CD4-positive, CD25-positive, alpha-beta regulatory T cell (primary cell): ENCODE results near the gene WDR27. TPM values are rescaled to one million over a fixed set of nuclear protein-coding genes. Genes with fewer than 3 reads are reported as not detected.

Experiments
- ATAC-seq, 2 donors: fragments of 150-1000 bp; cut with Tn5 transposase; one replicate each; pipeline ENCODE4 v1.10.0; 2021; ENCODE audit warnings: low read depth in 2 of 2, moderate number of reproducible peaks in 2 of 2, moderate library complexity in 1 of 2
- DNase-seq, 3 donors: peaks; one replicate each; pipeline versions ENCODE4 v3.0.0 to v3.0.0-alpha.2; 2012 to 2022; ENCODE audit warnings: mixed read lengths in 1 of 3
- H3K27ac ChIP-seq: one replicate; pipeline ENCODE4 v1.7.0; 2013; ENCODE audit warnings: mild to moderate bottlenecking, low read length; ENCODE audit not compliant: insufficient read depth, poor library complexity, severe bottlenecking
- H3K27me3 ChIP-seq: one replicate; pipeline ENCODE4 v1.7.0; 2013; ENCODE audit warnings: low read length; ENCODE audit not compliant: control insufficient read depth, insufficient read depth
- H3K36me3 ChIP-seq: one replicate; pipeline ENCODE4 v1.7.0; 2013; ENCODE audit warnings: mild to moderate bottlenecking, low read length, moderate library complexity; ENCODE audit not compliant: control insufficient read depth, insufficient read depth
- H3K4me1 ChIP-seq: 2 replicates; pipeline ENCODE4 v1.7.0; 2013; ENCODE audit warnings: mild to moderate bottlenecking, low read length; ENCODE audit not compliant: insufficient read depth, control insufficient read depth, poor library complexity, severe bottlenecking
- H3K4me3 ChIP-seq: one replicate; pipeline ENCODE4 v1.7.0; 2013; ENCODE audit warnings: low read depth, mild to moderate bottlenecking, low read length, moderate library complexity
- H3K9me3 ChIP-seq, 2 experiments: 1 replicate in 1 of 2; 2 replicates in 1 of 2; pipeline ENCODE4 v1.7.0; 2013; ENCODE audit warnings: low read length in 2 of 2, mild to moderate bottlenecking in 1 of 2, moderate library complexity in 1 of 2; ENCODE audit not compliant: control insufficient read depth in 2 of 2
- H3K27ac Mint-ChIP-seq, 3 donors: one replicate each; pipeline ENCODE4 v1.8.0; 2020 to 2022; ENCODE audit warnings: mild to moderate bottlenecking in 3 of 3, mixed read lengths in 3 of 3, moderate library complexity in 2 of 3
- H3K27me3 Mint-ChIP-seq: one replicate; pipeline ENCODE4 v1.8.0; 2022; ENCODE audit warnings: mild to moderate bottlenecking, mixed read lengths
- H3K36me3 Mint-ChIP-seq: one replicate; pipeline ENCODE4 v1.8.0; 2020; ENCODE audit warnings: mixed read lengths
- H3K4me1 Mint-ChIP-seq, 4 donors: one replicate each; pipeline ENCODE4 v1.8.0; 2020 to 2022; ENCODE audit warnings: mixed read lengths in 4 of 4, mild to moderate bottlenecking in 1 of 4
- H3K4me3 Mint-ChIP-seq, 4 donors: one replicate each; pipeline ENCODE4 v1.8.0; 2020 to 2022; ENCODE audit warnings: mild to moderate bottlenecking in 4 of 4, mixed read lengths in 4 of 4, moderate library complexity in 3 of 4
- H3K9me3 Mint-ChIP-seq, 7 donors: one replicate each; pipeline ENCODE4 v1.8.0; 2020 to 2022; ENCODE audit warnings: mixed read lengths in 7 of 7, mild to moderate bottlenecking in 3 of 7, moderate library complexity in 2 of 7
- polyA plus RNA-seq, 4 donors: library from polyadenylated mRNA; unstranded; fragments of 300-500 nt; fragmentation: Illumina TruSeq; gene quantifications; one replicate each; pipeline ENCODE4 v1.2.3, GENCODE V29; 2021
- total RNA-seq: library from RNA; stranded (reverse); gene quantifications from one replicate; pipeline ENCODE4 v1.2.3, GENCODE V29; 2022

WDR27 gene
- total and polyA plus RNA-seq, 5 donors from 2014 or later = 3.7 to 30.7 (median 5.1) TPM

DNA sequence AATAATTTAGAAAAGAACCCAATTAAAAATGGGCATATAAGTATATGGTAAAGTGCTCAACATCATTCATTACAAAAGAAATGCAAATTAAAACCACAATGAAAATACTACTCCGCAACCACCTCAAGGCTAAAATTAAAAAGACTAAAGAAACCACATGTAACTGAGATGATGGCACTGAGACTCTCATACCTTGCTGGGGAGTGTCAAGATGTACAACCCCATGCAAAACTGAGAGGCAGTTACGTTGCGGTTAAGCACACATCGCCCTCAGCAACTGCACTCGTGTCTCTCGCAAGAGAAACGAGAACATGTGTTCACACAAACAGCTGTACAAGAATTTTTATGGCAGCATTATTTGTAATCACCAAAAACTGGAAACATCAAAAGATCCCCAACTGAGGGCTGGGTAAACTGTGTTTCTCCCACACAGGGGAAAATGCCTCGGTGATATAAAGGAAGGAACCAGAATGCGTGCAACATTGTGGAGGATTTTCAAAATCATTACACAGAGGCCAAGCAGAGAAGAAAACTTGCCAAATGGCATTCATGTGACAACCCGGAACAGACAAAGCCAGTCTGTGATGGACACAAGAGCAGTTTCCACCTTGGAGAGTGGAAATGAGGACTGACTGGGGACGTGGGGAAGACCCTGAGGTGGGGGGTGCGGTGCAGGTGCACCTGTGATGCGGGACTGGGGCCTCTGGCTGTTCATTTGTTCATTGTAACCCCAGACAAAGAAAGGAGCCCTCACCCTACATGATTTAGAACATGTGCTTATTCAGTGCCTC lies 144.9 kb downstream of the WDR27 start:
- H3K4me1 Mint-ChIP-seq = peaks cover 9 to 32% (median 14%) of the 10 kb centered on the region in 4 donors
- peaks cover 6% of the 10 kb centered on the region for H3K36me3 ChIP-seq
- H3K4me3 Mint-ChIP-seq = peak overlapping the region; percentile 19 to 49 (median 22)
- no peaks in the 10 kb centered on the region for H3K27me3 ChIP-seq
- no peaks in the 10 kb centered on the region for H3K9me3 ChIP-seq
- peak overlapping the region; percentile 0 to 59 (median 12) for H3K27ac Mint-ChIP-seq
- ATAC-seq (peak; percentile 39 to 62), DNase-seq (peak in 2 of 3 donors; percentile 45 to 74)
- no peaks in the 10 kb centered on the region for H3K27me3 Mint-ChIP-seq
- H3K4me1 ChIP-seq = peaks cover 14% of the 10 kb centered on the region
- peak overlapping the region; percentile 64 for H3K4me3 ChIP-seq
- peaks cover 29% of the 10 kb centered on the region for H3K36me3 Mint-ChIP-seq
- no peak overlapping the region for H3K27ac ChIP-seq
- H3K9me3 Mint-ChIP-seq = peaks cover 0 to 2% (median 0%) of the 10 kb centered on the region in 7 donors

DNA sequence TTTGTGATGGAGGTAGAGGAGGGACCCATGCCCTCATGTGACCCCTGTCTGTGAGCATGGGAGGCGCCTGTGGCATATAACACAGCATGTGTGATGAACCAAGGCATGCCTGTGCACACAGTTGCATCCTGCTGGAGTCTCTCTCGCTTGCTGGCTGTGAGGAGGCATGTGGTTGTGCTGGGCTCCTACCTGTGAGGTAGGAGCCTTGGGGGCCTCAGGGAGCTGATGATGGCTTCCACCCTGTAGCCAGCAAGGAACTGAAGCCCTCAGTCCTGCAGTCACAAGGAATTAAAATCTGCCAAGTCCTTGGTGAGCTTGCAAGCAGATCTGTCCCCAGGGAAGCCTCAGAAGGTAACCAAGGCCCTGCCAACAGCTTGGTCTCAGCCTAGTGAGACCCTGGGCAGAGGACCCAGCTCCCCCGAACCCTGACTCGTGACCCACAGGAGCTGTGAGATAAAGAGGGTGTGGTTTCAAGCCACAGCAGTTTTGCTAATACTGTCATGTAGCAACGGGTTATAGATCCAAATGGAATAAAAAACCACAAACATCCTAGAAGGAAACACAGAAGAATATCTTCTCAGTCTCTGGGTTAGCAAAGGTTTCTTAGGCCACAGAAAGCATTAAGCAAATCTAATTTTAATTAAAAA lies 145.7 kb downstream of the WDR27 start:
- Mint-ChIP-seq H3K9me3 (peaks cover 0 to 2% (median 0%) of the 10 kb centered on the region in 7 donors), H3K36me3 (peaks cover 22% of the 10 kb centered on the region), H3K27ac (no peak overlapping the region), H3K27me3 (no peaks in the 10 kb centered on the region), H3K4me3 (peak overlapping the region in 1 of 4 donors; percentile 6), H3K4me1 (peaks cover 9 to 32% (median 14%) of the 10 kb centered on the region in 4 donors)
- peaks cover 6% of the 10 kb centered on the region for H3K36me3 ChIP-seq
- H3K27ac ChIP-seq = no peak overlapping the region
- H3K4me3 ChIP-seq = peak overlapping the region; percentile 64
- DNase-seq (peak in 1 of 3 donors; percentile 2), ATAC-seq (no peak)
- H3K27me3 ChIP-seq = no peaks in the 10 kb centered on the region
- H3K9me3 ChIP-seq = no peaks in the 10 kb centered on the region
- peaks cover 14% of the 10 kb centered on the region for H3K4me1 ChIP-seq

DNA sequence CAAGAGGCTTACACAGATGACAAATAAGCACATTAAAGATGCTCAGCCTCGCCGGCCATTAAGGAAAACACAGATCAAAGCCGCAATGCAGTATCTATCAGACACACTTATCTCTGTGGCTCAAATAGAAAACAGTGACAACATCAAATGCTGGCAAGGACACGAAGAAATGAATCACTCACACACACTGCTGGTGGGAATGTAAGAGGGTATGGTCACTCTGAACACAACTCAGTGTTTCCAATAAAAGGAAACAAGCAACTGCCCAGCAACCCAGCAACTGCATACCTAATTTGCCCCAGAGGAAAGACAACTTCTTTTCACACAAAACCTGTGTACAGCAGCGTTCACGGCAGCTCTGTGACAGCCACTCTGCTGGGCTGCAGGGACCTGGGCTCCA lies 155.8 kb downstream of the WDR27 start:
- no peak overlapping the region for H3K4me3 Mint-ChIP-seq
- no peaks in the 10 kb centered on the region for H3K36me3 ChIP-seq
- H3K27ac ChIP-seq = no peak overlapping the region
- H3K27ac Mint-ChIP-seq = no peak overlapping the region
- H3K9me3 ChIP-seq = peaks cover 0 to 7% of the 10 kb centered on the region in 2 experiments
- no peaks in the 10 kb centered on the region for H3K4me1 ChIP-seq
- H3K4me3 ChIP-seq = no peak overlapping the region
- peaks cover 11% of the 10 kb centered on the region for H3K36me3 Mint-ChIP-seq
- peaks cover 0 to 23% (median 5%) of the 10 kb centered on the region in 7 donors for H3K9me3 Mint-ChIP-seq
- DNase-seq = no peak
- peaks cover 1% of the 10 kb centered on the region for H3K27me3 ChIP-seq
- H3K27me3 Mint-ChIP-seq = no peaks in the 10 kb centered on the region
- ATAC-seq = no peak
- no peaks in the 10 kb centered on the region for H3K4me1 Mint-ChIP-seq

DNA sequence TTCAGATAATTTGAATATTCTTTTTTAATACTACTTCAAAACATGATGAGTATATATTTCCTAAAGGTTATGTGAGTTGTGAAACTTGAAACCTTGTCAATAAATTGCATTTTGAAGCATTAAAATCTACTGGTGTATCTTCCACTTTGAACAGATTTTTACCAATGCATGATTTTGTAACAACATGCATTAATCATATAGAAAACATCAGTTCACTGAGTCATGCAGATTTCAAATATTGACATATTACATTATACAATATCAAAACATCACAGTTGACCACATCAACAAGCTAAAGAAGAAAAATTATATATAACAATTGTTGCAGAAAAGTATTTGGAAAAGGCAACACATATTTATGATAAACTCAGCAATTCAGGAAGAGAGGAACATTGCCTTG lies 158.1 kb downstream of the WDR27 start:
- no peaks in the 10 kb centered on the region for H3K4me1 Mint-ChIP-seq
- Histone ChIP-seq H3K27me3 (peaks cover 1% of the 10 kb centered on the region), H3K9me3 (peaks cover 0 to 7% of the 10 kb centered on the region in 2 experiments), H3K4me1 (no peaks in the 10 kb centered on the region), H3K4me3 (no peak overlapping the region), H3K27ac (no peak overlapping the region), H3K36me3 (no peaks in the 10 kb centered on the region)
- peaks cover 8% of the 10 kb centered on the region for H3K36me3 Mint-ChIP-seq
- H3K9me3 Mint-ChIP-seq = peaks cover 0 to 21% (median 3%) of the 10 kb centered on the region in 7 donors
- DNase-seq (no peak), ATAC-seq (no peak)
- no peak overlapping the region for H3K27ac Mint-ChIP-seq
- no peaks in the 10 kb centered on the region for H3K27me3 Mint-ChIP-seq
- H3K4me3 Mint-ChIP-seq = no peak overlapping the region

DNA sequence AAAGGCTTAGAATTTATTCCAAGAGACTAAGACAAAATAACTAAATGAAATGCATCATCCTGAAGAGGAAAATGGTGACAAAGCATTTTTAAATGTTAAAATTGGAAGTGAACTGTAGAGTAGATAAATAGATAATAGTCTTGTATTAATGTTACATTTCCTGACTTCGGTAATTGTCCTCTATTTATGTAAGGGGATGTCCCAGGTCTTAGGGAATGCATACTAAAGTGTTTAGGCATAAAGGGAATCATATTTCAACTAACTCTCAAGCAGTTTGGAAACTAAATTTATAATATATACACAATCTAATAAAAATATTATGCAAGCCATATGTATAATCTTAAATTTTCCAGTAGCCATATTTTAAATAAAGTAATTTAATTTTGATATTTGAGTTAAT lies 159.3 kb downstream of the WDR27 start:
- H3K4me3 ChIP-seq = no peak overlapping the region
- no peak for DNase-seq
- Mint-ChIP-seq H3K4me3 (no peak overlapping the region), H3K27ac (no peak overlapping the region), H3K36me3 (peaks cover 4% of the 10 kb centered on the region), H3K27me3 (no peaks in the 10 kb centered on the region), H3K9me3 (peaks cover 0 to 12% (median under 1%) of the 10 kb centered on the region in 7 donors), H3K4me1 (no peaks in the 10 kb centered on the region)
- no peaks in the 10 kb centered on the region for H3K36me3 ChIP-seq
- peaks cover 0 to 2% of the 10 kb centered on the region in 2 experiments for H3K9me3 ChIP-seq
- no peaks in the 10 kb centered on the region for H3K4me1 ChIP-seq
- no peaks in the 10 kb centered on the region for H3K27me3 ChIP-seq
- no peak overlapping the region for H3K27ac ChIP-seq
- no peak for ATAC-seq

DNA sequence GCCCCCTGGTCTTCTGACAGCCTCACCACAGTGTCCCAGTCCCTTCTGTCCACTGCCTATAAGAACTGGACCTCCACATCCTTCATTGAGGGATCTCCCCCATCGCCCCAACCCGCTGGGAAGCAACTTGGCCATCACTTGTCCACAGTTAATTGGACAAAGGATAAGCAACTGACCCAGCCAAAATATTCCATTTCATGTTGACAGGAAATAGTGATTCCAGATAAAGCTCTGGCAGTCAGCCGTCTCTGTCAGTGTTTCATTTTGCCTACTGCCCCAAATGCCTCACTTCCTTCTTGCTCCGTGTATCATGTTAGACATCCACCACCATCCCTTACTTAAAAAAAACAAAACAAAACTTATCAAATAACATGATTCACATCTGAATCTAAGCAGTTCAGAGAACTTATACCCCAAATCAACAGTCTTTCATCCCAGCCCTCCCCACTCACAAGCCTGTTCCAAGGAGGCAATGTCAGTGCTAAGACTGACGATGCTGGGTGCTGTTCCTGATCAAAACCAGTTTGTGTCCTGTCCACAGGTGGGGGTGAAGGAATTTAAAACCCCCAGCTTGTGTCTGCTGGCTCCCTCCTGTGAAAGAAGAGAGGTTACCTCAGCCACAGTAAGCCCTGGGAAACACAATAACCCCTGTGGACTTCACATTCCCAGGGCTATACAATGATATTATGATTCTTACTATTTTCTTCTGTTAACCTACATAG lies 162.5 kb downstream of the WDR27 start:
- H3K9me3 Mint-ChIP-seq = peaks cover 0 to 19% (median 5%) of the 10 kb centered on the region in 7 donors
- Histone ChIP-seq H3K27ac (no peak overlapping the region), H3K9me3 (peaks cover 0 to under 1% of the 10 kb centered on the region in 2 experiments), H3K27me3 (no peaks in the 10 kb centered on the region), H3K4me3 (no peak overlapping the region), H3K4me1 (no peaks in the 10 kb centered on the region), H3K36me3 (no peaks in the 10 kb centered on the region)
- H3K36me3 Mint-ChIP-seq = peaks cover 4% of the 10 kb centered on the region
- no peaks in the 10 kb centered on the region for H3K27me3 Mint-ChIP-seq
- no peak overlapping the region for H3K27ac Mint-ChIP-seq
- H3K4me1 Mint-ChIP-seq = no peaks in the 10 kb centered on the region
- DNase-seq (no peak), ATAC-seq (no peak)
- no peak overlapping the region for H3K4me3 Mint-ChIP-seq

DNA sequence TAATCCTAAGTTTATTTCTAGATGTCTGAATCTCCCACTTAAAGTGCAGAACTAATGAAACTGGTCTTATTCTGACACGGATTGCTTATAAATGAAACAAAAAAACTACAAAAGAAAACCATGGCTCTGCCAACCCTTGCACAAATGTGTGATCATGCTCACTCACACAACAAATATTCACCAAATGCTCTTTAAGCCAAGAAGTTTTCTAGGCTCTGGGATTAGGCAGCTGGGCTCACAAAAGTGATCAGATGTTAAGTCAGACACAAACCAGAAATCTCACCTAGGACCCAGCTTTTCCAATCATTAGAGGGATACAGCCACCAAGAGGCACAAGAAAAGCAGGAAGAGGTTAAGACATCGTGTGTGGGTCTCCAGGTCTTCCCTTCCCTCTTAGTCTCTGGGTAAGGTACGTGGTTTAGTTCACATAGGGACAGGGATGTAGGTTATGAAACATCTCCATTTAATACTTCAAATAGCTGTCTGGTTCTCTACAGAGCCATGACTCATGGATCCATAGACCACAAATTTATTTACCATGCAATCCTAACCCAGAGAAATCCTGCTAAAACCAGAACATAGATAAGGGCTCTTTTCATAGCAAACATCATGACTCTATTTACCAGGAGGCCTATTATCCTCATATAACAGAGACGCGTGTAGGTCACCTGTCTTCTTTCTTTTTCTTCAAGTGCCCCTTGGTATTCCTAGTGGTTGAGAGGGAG lies 165.2 kb downstream of the WDR27 start:
- no peaks in the 10 kb centered on the region for H3K27me3 ChIP-seq
- no peak overlapping the region for H3K4me3 ChIP-seq
- DNase-seq (no peak), ATAC-seq (no peak)
- H3K27ac Mint-ChIP-seq = no peak overlapping the region
- H3K36me3 ChIP-seq = no peaks in the 10 kb centered on the region
- H3K9me3 Mint-ChIP-seq = peaks cover 0 to 21% (median 5%) of the 10 kb centered on the region in 7 donors
- H3K4me1 Mint-ChIP-seq = no peaks in the 10 kb centered on the region
- H3K4me3 Mint-ChIP-seq = no peak overlapping the region
- no peak overlapping the region for H3K27ac ChIP-seq
- H3K27me3 Mint-ChIP-seq = no peaks in the 10 kb centered on the region
- peaks cover 0 to 7% of the 10 kb centered on the region in 2 experiments for H3K9me3 ChIP-seq
- H3K4me1 ChIP-seq = no peaks in the 10 kb centered on the region
- H3K36me3 Mint-ChIP-seq = peaks cover 12% of the 10 kb centered on the region
